HCEC 1CT (cell line): ENCODE data around the gene SEMA4C.

Source experiments
- DNase-seq: peaks from one replicate; pipeline ENCODE4 v3.0.0-alpha.2; 2017

The SEMA4C gene

GRCh38 chr2:96817882-96818281 is 52.0 kb downstream of the SEMA4C start:
- DNase-seq = no peak

- DNase-seq = no peak
Observed at GRCh38 chr2:96816836-96817702, 52.8 kb downstream of the SEMA4C start.

GRCh38 chr2:96816127-96816835 is 53.6 kb downstream of the SEMA4C start, which contains the start of gene CNNM3:
Gene CNNM3, plus strand, starts transcription at chr2:96816268. Its CDS starts 10 bp downstream, at chr2:96816278.
- peak; percentile 92 for DNase-seq

- peak; percentile 57 for DNase-seq
Observed at GRCh38 chr2:96815326-96816126, 54.4 kb downstream of the SEMA4C start.

GRCh38 chr2:96813656-96814055 is 56.2 kb downstream of the SEMA4C start:
- no peak for DNase-seq

- peak; percentile 3 for DNase-seq
Observed at GRCh38 chr2:96811917-96812316, 58.0 kb downstream of the SEMA4C start.

- DNase-seq = no peak
Observed at GRCh38 chr2:96810783-96811192, 59.1 kb downstream of the SEMA4C start.

GRCh38 chr2:96809951-96810782 is 59.7 kb downstream of the SEMA4C start:
- DNase-seq = no peak
